ENCODE data around the gene FAM161A.

FAM161A gene

DNA sequence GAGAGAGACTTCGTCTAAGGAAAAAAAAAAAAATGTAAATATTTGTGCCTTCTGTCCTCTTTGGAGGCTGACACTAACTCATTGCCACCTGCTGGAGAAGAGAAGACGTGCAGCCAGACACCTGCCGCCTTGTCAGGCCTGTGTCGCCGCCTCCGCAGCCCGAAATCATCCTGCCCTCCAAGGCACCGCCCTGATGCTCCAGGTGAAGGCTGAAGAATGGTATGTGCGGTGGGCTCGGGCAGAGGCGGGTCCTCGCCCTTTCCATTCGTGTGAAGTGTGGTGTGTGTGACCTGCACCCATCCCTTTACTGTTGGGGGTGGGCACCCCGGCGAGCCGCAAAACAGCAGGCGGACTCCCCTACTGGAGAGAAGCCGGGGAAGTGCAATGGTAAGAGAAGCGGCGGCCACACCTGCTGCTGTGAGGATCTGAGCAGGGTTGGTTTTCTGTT lies 60.4 kb downstream of the FAM161A start:
- Mint-ChIP-seq H3K27me3 (no peaks in the 10 kb centered on the region), H3K36me3 (ENCODE audit: insufficient read depth) (peaks cover 4% of the 10 kb centered on the region), H3K27ac (ENCODE audit: low read depth) (peak overlapping the region; percentile 59), H3K4me1 (peaks cover 5% of the 10 kb centered on the region), H3K9me3 (no peaks in the 10 kb centered on the region), H3K4me3 (peak overlapping the region; percentile 42)
- peak; percentile 90 for ATAC-seq (replicated peaks; ENCODE audit: extremely low read depth, poor library complexity, severe bottlenecking)
- DNase-seq (ENCODE audit: low spot score in 2 of 2) = peak; percentile 47 to 70

DNA sequence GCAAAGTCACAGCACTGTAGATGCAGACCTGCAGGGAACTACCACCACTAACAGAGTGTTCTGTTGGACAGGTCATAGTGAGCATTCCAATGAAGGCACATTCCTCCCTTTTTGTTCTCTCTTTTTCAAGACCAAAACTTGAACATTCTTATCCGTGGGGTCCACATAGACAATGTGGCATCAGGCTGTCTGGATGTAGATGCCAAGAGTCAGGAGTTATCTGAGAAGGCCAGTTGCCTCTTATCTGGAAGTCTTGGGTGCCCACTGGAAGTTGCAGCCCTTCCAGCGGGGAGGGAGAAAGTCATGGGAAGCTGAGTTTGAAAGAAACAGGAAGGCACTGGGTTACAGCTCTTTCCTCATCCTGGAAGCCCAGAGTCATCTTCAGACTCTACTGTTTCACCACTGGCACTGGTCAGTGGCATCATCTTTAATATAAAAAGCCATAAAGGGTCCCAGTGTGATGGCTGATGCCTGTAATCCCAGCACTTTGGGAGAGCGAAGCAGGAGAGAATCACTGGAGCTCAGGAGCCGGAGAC lies 61.4 kb downstream of the FAM161A start:
- Mint-ChIP-seq H3K4me1 (peaks cover 5% of the 10 kb centered on the region), H3K27ac (ENCODE audit: low read depth) (no peak overlapping the region), H3K4me3 (no peak overlapping the region), H3K36me3 (ENCODE audit: insufficient read depth) (peaks cover 4% of the 10 kb centered on the region), H3K9me3 (no peaks in the 10 kb centered on the region), H3K27me3 (no peaks in the 10 kb centered on the region)
- no peak for ATAC-seq (replicated peaks; ENCODE audit: extremely low read depth, poor library complexity, severe bottlenecking)
- no peak for DNase-seq (ENCODE audit: low spot score in 2 of 2)

DNA sequence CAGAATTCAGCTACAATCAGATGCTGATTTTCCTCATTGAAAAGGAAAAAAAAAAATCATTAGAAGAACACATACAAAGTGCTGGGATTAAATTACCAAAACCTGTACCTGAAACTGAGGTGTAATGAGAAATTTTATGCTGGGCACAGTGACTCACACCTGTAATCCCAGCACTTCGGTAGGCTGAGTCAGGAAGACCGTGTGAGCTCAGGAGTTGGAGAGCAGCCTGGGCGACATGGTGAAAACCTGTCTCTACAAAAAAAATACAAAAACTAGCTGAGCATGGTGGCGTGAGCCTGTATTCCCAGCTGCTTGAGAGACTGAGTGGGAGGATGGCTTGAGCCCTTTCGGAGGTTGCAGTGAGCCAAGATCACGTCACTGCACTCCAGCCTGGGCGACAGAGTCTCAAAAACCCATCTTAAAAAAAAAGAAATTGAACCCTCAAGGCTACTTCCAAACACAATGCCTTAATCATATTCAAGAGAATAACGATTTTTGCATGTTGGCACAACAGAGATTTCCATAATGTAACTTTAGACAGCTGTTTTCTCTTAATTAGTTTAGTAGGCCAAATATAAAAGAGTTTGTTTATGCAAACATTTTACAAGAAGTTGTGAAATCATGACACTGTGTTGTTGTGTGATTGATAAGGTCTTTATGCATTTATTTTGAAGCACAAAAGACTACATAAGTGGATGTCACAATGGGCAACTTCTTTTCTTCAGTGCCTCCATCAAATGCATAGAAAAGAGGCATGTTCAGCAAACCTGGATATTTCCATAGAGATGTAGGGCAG lies 63.9 kb downstream of the FAM161A start:
- Mint-ChIP-seq H3K4me1 (peaks cover 5% of the 10 kb centered on the region), H3K36me3 (ENCODE audit: insufficient read depth) (peaks cover 4% of the 10 kb centered on the region), H3K4me3 (no peak overlapping the region), H3K9me3 (no peaks in the 10 kb centered on the region), H3K27ac (ENCODE audit: low read depth) (no peak overlapping the region), H3K27me3 (no peaks in the 10 kb centered on the region)
- DNase-seq (ENCODE audit: low spot score in 2 of 2) (no peak), ATAC-seq (replicated peaks; ENCODE audit: extremely low read depth, poor library complexity, severe bottlenecking) (no peak)

DNA sequence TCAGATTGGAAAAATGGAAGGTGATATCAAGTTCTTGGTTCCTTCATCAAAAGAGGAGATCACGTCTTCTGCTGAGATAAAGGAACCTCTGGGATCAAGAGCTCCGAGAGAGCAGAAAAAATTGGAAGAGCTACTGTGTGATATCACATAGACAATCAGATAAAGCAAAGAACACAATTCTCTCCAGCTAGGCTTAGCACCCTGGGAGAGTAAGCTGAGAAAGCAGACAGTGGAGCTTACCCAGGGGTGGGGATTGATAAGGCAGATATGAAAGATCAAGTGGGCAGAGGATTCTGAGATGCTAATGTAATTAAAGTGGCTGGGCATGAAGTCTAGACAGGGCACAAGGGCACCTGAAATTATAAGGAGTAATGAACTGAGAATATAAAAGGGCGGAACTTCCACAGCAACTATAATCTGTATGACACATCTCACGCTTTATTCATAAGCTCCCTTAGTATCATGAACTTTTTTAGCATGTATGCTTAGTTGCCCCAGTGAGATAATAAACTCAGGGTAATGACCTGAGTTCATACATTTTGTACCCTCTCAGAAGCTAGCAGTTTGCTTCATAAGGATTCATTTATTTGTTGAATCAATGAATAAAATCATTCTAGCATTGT lies 65.8 kb downstream of the FAM161A start:
- ATAC-seq (replicated peaks; ENCODE audit: extremely low read depth, poor library complexity, severe bottlenecking) (no peak), DNase-seq (ENCODE audit: low spot score in 2 of 2) (no peak)
- Mint-ChIP-seq H3K36me3 (ENCODE audit: insufficient read depth) (no peaks in the 10 kb centered on the region), H3K4me3 (no peak overlapping the region), H3K4me1 (no peaks in the 10 kb centered on the region), H3K27me3 (peaks cover 5% of the 10 kb centered on the region), H3K9me3 (no peaks in the 10 kb centered on the region), H3K27ac (ENCODE audit: low read depth) (no peak overlapping the region)

DNA sequence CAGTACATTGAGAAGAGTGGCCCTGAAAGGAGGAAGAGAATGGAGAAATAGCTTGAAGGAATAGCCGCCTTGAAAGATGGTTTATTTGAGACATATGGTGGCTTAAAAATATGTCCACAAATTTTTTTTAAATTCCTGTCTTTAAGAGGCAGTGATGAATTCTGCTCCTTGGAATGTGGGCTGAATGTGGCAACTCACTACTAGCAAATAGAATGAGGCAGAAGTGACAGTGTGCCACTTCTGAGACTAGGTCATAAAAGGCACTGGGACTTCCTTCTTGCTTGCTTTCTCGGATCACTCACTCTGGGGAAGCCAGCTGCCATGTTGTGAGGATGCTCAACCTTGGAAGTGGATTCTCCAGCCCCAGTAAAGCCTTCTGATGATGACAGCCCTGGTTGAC lies 67.0 kb downstream of the FAM161A start:
- no peaks in the 10 kb centered on the region for H3K36me3 Mint-ChIP-seq (ENCODE audit: insufficient read depth)
- H3K27ac Mint-ChIP-seq (ENCODE audit: low read depth) = no peak overlapping the region
- no peak overlapping the region for H3K4me3 Mint-ChIP-seq
- H3K4me1 Mint-ChIP-seq = no peaks in the 10 kb centered on the region
- DNase-seq (ENCODE audit: low spot score in 2 of 2) = no peak
- H3K27me3 Mint-ChIP-seq = peaks cover 9% of the 10 kb centered on the region
- H3K9me3 Mint-ChIP-seq = no peaks in the 10 kb centered on the region
- ATAC-seq (replicated peaks; ENCODE audit: extremely low read depth, poor library complexity, severe bottlenecking) = no peak

DNA sequence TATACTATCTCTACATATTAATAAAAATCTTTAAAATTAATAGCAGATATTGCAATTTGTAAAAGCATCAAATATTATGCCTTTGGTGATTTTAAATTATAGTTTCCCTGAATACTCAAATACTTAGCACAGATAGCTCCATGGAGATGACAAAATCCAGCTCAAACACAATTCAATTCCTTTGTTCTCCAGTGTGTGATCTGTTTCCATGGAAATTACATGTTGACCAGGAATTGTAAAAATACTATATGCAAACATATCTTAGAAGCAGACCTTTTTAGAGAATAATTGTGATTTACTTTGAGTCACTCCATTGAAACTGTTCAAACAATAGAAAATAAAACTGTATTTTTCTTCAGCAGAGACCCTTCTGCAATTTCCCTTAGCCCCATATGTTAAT lies 68.3 kb downstream of the FAM161A start:
- no peaks in the 10 kb centered on the region for H3K36me3 Mint-ChIP-seq (ENCODE audit: insufficient read depth)
- DNase-seq (ENCODE audit: low spot score in 2 of 2) = no peak
- H3K4me3 Mint-ChIP-seq = no peak overlapping the region
- ATAC-seq (replicated peaks; ENCODE audit: extremely low read depth, poor library complexity, severe bottlenecking) = no peak
- H3K27me3 Mint-ChIP-seq = peaks cover 17% of the 10 kb centered on the region
- H3K27ac Mint-ChIP-seq (ENCODE audit: low read depth) = no peak overlapping the region
- peaks cover 4% of the 10 kb centered on the region for H3K9me3 Mint-ChIP-seq
- H3K4me1 Mint-ChIP-seq = no peaks in the 10 kb centered on the region

DNA sequence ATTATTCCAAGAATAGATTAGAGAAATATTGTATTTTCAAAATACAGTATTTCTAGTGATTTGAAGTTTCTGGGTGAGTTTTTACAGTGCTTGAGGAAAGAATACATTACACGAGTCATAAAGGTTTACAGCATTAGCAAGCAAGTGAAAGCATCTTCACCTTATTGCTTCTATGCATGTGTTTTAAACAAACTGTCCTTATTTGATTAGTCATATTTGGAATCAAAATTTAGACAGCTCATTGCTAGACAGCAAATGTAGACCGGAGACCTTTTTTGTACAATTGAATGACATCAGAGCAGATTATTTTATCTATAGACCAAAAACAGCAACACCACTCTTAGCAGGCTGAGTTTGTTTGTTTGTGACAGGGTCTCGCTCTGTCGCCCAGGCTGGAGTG lies 69.2 kb downstream of the FAM161A start:
- ATAC-seq (replicated peaks; ENCODE audit: extremely low read depth, poor library complexity, severe bottlenecking) = no peak
- H3K27me3 Mint-ChIP-seq = peaks cover 23% of the 10 kb centered on the region
- H3K4me3 Mint-ChIP-seq = no peak overlapping the region
- no peaks in the 10 kb centered on the region for H3K36me3 Mint-ChIP-seq (ENCODE audit: insufficient read depth)
- no peak for DNase-seq (ENCODE audit: low spot score in 2 of 2)
- peaks cover 7% of the 10 kb centered on the region for H3K9me3 Mint-ChIP-seq
- no peaks in the 10 kb centered on the region for H3K4me1 Mint-ChIP-seq
- H3K27ac Mint-ChIP-seq (ENCODE audit: low read depth) = no peak overlapping the region

DNA sequence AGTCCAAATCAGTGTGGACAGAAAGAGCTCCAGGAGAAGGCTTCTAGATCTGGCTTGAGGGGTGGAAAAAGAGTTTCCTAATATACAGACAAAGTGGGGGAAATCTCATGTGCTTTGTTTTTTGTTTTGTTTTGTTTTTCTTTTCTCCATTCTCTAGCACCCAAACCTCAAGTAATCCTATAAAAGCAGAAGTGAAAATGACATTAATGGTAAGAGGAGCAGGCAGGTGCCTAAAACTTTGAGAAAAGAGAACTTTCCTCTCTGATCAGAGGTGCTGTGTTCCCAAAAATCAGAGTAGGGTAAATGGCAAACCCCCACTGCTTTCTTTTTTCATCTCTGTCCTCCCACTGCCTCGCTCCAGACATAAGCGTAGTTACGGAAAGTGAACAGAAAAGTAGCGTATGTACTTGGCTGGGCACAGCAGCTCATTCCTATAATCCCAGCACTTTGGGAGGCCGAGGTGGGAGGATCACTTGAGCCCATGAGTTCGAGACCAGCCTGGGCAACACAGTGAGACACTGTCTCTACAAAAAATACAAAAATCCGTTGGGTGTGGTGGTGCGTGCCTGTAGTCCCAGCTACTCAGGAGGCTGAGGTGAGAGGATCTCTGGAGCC lies 77.8 kb downstream of the FAM161A start:
- H3K27ac Mint-ChIP-seq (ENCODE audit: low read depth) = no peak overlapping the region
- no peak for ATAC-seq (replicated peaks; ENCODE audit: extremely low read depth, poor library complexity, severe bottlenecking)
- H3K9me3 Mint-ChIP-seq = peaks cover 7% of the 10 kb centered on the region
- no peak overlapping the region for H3K4me3 Mint-ChIP-seq
- H3K27me3 Mint-ChIP-seq = peaks cover 36% of the 10 kb centered on the region
- no peaks in the 10 kb centered on the region for H3K4me1 Mint-ChIP-seq
- no peaks in the 10 kb centered on the region for H3K36me3 Mint-ChIP-seq (ENCODE audit: insufficient read depth)
- DNase-seq (ENCODE audit: low spot score in 2 of 2) = no peak

All from central memory CD8-positive, alpha-beta T cell (primary cell).